WI38 (cell line): ENCODE results near the gene DND1.
A peak's percentile ranks its signal among the peaks of the same experiment; 100 is the strongest.
"Not testable (repeated sequence)": the region's sequence is repeated elsewhere in the genome, so short reads cannot be mapped to it uniquely, and the experiment has no call there.

Experiments used
- H3K4me3 ChIP-seq: 2 replicates; pipeline ENCODE4 v1.5.1; 2011; ENCODE audit warnings: low read depth, mild to moderate bottlenecking, control low read depth, low read length
- TF ChIP-seq, protein P1 (sequence below): IDR thresholded peaks from 2 replicates; pipeline ENCODE4 v1.5.1; 2012; ENCODE audit warnings: low read depth, mild to moderate bottlenecking, control low read depth, low read length

The DND1 gene

GRCh38 chr5:140673187-140673976, at the start of gene DND1:
DND1 (minus strand) TSS chr5:140673576; CDS start chr5:140673542, 34 bp downstream.
- TF ChIP-seq, protein P1, sequence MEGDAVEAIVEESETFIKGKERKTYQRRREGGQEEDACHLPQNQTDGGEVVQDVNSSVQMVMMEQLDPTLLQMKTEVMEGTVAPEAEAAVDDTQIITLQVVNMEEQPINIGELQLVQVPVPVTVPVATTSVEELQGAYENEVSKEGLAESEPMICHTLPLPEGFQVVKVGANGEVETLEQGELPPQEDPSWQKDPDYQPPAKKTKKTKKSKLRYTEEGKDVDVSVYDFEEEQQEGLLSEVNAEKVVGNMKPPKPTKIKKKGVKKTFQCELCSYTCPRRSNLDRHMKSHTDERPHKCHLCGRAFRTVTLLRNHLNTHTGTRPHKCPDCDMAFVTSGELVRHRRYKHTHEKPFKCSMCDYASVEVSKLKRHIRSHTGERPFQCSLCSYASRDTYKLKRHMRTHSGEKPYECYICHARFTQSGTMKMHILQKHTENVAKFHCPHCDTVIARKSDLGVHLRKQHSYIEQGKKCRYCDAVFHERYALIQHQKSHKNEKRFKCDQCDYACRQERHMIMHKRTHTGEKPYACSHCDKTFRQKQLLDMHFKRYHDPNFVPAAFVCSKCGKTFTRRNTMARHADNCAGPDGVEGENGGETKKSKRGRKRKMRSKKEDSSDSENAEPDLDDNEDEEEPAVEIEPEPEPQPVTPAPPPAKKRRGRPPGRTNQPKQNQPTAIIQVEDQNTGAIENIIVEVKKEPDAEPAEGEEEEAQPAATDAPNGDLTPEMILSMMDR, result no peak
- H3K4me3 ChIP-seq, result no peak within 1 kb of the TSS

- H3K4me3 ChIP-seq, result not testable (repeated sequence)
Observed at GRCh38 chr5:140721395-140721794, 48.0 kb upstream of the DND1 start.

DNA sequence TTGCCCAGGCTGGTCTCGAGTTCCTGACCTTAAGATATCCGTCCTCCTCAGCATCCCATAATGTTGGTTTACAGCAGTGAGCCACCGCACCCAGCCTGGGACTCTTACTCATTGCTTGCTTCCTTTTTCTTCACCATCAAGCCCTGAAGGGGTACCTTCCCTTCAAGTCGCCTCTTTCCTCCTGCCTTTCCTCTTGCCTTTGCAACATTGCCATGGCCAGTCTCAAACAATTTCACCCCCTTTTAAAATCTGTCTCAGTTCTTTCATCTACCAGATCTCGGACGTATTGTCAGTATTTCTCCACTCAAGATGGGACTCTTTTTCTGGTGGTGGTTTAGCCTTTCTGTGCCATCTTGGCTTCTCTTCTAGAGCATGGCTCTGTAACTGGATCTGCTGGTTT, 47.4 kb upstream of the DND1 start:
- not testable (repeated sequence) for H3K4me3 ChIP-seq

DNA sequence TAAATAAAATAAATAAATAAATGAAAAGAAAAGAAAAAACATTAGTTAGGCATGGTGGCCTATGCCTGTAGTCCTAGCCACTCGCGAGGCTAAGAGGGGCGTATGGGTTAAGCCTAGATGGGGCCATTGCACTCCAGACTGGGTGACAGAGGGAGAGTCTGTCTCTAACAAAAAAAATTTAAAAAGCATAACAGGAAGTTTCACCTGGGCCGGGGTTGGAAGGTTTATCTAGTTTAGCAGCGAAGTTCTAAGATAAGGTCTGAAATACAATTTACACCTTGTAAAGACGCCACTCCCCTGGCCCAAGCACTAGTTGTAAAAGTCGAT, 44.9 kb upstream of the DND1 start:
- H3K4me3 ChIP-seq, result 0 out of 2 replicates have a peak overlapping the region, but pooled peaks have one; percentile 8
- TF ChIP-seq, protein P1, result no peak

- not testable (repeated sequence) for H3K4me3 ChIP-seq
Observed at GRCh38 chr5:140716238-140716637, 42.9 kb upstream of the DND1 start.

- TF ChIP-seq, protein P1, result no peak
- no peak overlapping the region for H3K4me3 ChIP-seq
Observed at GRCh38 chr5:140713562-140714094, 40.3 kb upstream of the DND1 start.

DNA sequence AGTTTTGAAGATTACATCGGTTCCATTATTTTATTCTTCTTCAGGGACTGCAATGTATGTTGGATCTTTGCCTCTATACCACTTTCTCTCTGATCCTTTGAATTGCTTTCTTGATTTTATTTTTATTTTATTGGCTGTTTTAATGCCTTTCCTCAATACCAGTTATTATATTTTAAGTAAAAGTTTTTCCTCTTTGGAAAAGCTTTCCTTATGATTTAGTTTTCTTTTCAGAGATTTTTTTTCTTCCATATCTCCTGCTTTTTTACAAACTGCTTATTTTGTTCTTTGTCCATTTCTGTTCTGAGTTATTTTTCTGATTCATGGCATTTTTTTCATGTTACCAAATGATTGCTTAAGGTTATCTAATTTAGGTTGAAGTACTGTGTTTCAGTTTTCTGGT, 38.4 kb upstream of the DND1 start:
- TF ChIP-seq, protein P1, result no peak
- H3K4me3 ChIP-seq, result no peak overlapping the region

DNA sequence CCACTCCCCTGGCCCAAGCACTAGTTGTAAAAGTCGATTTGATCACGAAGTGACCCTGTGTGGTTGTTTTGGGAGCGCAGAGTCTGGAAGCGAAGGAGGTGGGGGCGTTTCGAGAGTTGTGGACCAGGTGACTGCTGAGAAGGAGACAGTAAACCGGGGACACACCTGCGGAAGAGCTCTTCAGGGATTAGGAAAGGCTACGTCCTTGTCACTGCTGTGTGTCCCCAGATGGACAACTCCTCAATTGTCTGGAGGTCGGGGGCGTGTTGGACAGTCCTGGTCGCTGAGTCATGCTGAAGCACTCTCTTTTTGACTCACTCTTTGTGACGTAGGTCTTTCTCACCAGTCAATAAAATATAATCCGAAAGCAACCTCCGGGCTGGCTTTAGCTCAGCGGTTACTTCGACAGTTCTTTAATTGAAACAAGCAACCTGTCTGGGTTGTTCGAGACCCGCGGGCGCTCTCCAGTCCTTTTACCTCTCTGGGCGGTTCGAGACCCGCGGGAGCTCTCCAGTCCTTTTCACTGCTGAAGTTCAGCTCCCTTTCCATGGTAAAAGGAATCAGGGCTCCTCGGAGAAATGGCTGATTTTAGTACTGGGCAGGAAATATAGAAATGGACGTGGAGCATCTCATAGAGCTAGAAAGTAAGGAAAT, 37.6 kb upstream of the DND1 start:
- peak overlapping the region; percentile 59 for H3K4me3 ChIP-seq
- TF ChIP-seq, protein P1, result no peak

GRCh38 chr5:140708787-140709186, 35.4 kb upstream of the DND1 start:
- H3K4me3 ChIP-seq, result not testable (repeated sequence)
